Inferior parietal cortex (tissue), 1 donor: ENCODE data around the gene CPT1C.

ENCODE experiments used
- DNase-seq: peaks from one replicate; pipeline ENCODE4 v3.0.0-alpha.2; 2016; ENCODE audit errors: extremely low spot score

Gene CPT1C

DNA sequence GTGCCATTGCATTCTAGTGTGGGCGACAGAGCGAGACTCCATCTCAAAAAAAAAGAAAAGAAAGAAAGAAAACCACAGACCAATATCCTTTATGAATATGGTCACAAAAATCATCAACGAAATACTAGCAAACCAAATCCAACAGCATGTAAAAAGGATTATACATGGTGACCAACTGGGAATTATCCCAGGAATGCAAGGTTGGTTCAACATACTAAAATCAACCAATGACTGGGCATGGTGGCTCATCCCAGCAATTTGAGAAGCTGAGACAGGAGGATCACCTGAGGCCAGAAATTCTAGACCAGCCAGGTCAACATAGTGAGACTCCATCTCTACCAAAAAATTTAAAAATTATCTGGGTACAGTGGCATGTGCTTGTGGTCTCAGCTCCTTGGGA, 65.0 kb downstream of the CPT1C start:
- no peak for DNase-seq

GRCh38 chr19:49758292-49758691, 67.4 kb downstream of the CPT1C start:
- peak; percentile 20 for DNase-seq

GRCh38 chr19:49761249-49761624, 70.3 kb downstream of the CPT1C start:
- no peak for DNase-seq

GRCh38 chr19:49761625-49762311, 70.9 kb downstream of the CPT1C start:
- DNase-seq, result no peak

DNA sequence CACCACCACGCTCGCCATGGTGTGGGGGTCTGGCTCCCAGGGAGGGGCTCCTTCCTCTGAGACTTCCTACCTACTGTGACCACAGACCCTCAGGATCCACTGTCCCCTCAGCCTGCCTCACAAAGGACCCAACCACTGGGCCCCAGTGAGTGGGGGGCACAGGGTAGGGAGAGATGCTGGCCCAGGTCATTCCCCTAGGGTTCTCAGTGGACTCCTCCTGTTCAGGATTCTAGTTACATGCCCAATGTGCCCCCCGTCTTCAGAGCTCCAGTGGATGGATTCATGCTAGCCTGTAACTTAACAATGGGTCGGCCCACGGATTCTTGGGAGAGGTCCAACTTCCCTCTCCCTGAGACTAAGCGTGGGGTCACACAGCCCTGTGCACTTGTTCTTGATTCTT, 72.3 kb downstream of the CPT1C start, which contains the start of gene TSKS:
Gene TSKS, minus strand, starts transcription at position 77 of the 400 bp plus-strand sequence. Its CDS starts 59 bp downstream, at position 18.
- DNase-seq, result no peak
